Mononuclear cell (primary cell): Measurements from ENCODE around the gene SMYD2. TPM values are rescaled to one million over a fixed set of nuclear protein-coding genes. Genes with fewer than 3 reads are reported as not detected.

ENCODE experiments used
- H3K27me3 ChIP-seq: 2 replicates; pipeline ENCODE4 v1.6.0; 2011; ENCODE audit warnings: low read length, control low read depth; ENCODE audit not compliant: insufficient read depth
- H3K4me1 ChIP-seq: 2 replicates; pipeline ENCODE4 v1.5.1; 2011; ENCODE audit warnings: mild to moderate bottlenecking, low read length, control low read depth; ENCODE audit not compliant: insufficient read depth
- H3K4me3 ChIP-seq: 2 replicates; pipeline ENCODE4 v1.5.1; 2011; ENCODE audit warnings: mild to moderate bottlenecking, low read length, moderate library complexity
- H3K9me3 ChIP-seq: 2 replicates; pipeline ENCODE4 v1.5.1; 2011; ENCODE audit warnings: low read depth, mild to moderate bottlenecking, control low read depth, low read length
- total RNA-seq: library from RNA; depleted of rRNA; stranded (reverse); fragments of >200 nt; gene quantifications from one replicate; pipeline ENCODE4 v1.2.3, GENCODE V29; 2012

SMYD2 gene
- total RNA-seq, 1 donor: 18.9 TPM

- Histone ChIP-seq H3K9me3 (no peaks in the 10 kb centered on the region), H3K27me3 (peaks cover 3% of the 10 kb centered on the region), H3K4me1 (peaks cover 11% of the 10 kb centered on the region), H3K4me3 (no peak overlapping the region)
Measured at GRCh38 chr1:214364786-214365295, 83.9 kb downstream of the SMYD2 start.

GRCh38 chr1:214367841-214368240, 86.9 kb downstream of the SMYD2 start:
- Histone ChIP-seq H3K9me3 (no peaks in the 10 kb centered on the region), H3K4me1 (no peaks in the 10 kb centered on the region), H3K27me3 (peaks cover 3% of the 10 kb centered on the region), H3K4me3 (no peak overlapping the region)

GRCh38 chr1:214369364-214369763, 88.4 kb downstream of the SMYD2 start:
- no peak overlapping the region for H3K4me3 ChIP-seq
- no peaks in the 10 kb centered on the region for H3K9me3 ChIP-seq
- H3K4me1 ChIP-seq: no peaks in the 10 kb centered on the region
- peaks cover 3% of the 10 kb centered on the region for H3K27me3 ChIP-seq

GRCh38 chr1:214370615-214371014, 89.7 kb downstream of the SMYD2 start:
- Histone ChIP-seq H3K4me3 (no peak overlapping the region), H3K4me1 (no peaks in the 10 kb centered on the region), H3K27me3 (no peaks in the 10 kb centered on the region), H3K9me3 (no peaks in the 10 kb centered on the region)

- Histone ChIP-seq H3K9me3 (no peaks in the 10 kb centered on the region), H3K4me1 (no peaks in the 10 kb centered on the region), H3K4me3 (no peak overlapping the region), H3K27me3 (no peaks in the 10 kb centered on the region)
Measured at GRCh38 chr1:214372092-214372491, 91.1 kb downstream of the SMYD2 start.

GRCh38 chr1:214377485-214377884, 96.5 kb downstream of the SMYD2 start:
- no peak overlapping the region for H3K4me3 ChIP-seq
- no peaks in the 10 kb centered on the region for H3K9me3 ChIP-seq
- H3K27me3 ChIP-seq: no peaks in the 10 kb centered on the region
- H3K4me1 ChIP-seq: no peaks in the 10 kb centered on the region

GRCh38 chr1:214377886-214378285, 96.9 kb downstream of the SMYD2 start:
- H3K9me3 ChIP-seq: no peaks in the 10 kb centered on the region
- no peak overlapping the region for H3K4me3 ChIP-seq
- H3K27me3 ChIP-seq: no peaks in the 10 kb centered on the region
- H3K4me1 ChIP-seq: no peaks in the 10 kb centered on the region

GRCh38 chr1:214378492-214378891, 97.5 kb downstream of the SMYD2 start:
- no peak overlapping the region for H3K4me3 ChIP-seq
- no peaks in the 10 kb centered on the region for H3K27me3 ChIP-seq
- H3K9me3 ChIP-seq: no peaks in the 10 kb centered on the region
- H3K4me1 ChIP-seq: no peaks in the 10 kb centered on the region

- no peak overlapping the region for H3K4me3 ChIP-seq
- H3K4me1 ChIP-seq: no peaks in the 10 kb centered on the region
- H3K27me3 ChIP-seq: no peaks in the 10 kb centered on the region
- H3K9me3 ChIP-seq: no peaks in the 10 kb centered on the region
Measured at GRCh38 chr1:214379236-214379970, 98.4 kb downstream of the SMYD2 start.

GRCh38 chr1:214380396-214380795, 99.4 kb downstream of the SMYD2 start:
- Histone ChIP-seq H3K9me3 (no peaks in the 10 kb centered on the region), H3K4me1 (no peaks in the 10 kb centered on the region), H3K4me3 (no peak overlapping the region), H3K27me3 (no peaks in the 10 kb centered on the region)

GRCh38 chr1:214380986-214381695, 100.2 kb downstream of the SMYD2 start:
- Histone ChIP-seq H3K27me3 (no peaks in the 10 kb centered on the region), H3K4me3 (no peak overlapping the region), H3K4me1 (no peaks in the 10 kb centered on the region), H3K9me3 (no peaks in the 10 kb centered on the region)

GRCh38 chr1:214383381-214384372, 102.7 kb downstream of the SMYD2 start:
- Histone ChIP-seq H3K9me3 (no peaks in the 10 kb centered on the region), H3K4me3 (no peak overlapping the region), H3K27me3 (no peaks in the 10 kb centered on the region), H3K4me1 (no peaks in the 10 kb centered on the region)

- no peaks in the 10 kb centered on the region for H3K27me3 ChIP-seq
- H3K4me3 ChIP-seq: no peak overlapping the region
- H3K9me3 ChIP-seq: no peaks in the 10 kb centered on the region
- H3K4me1 ChIP-seq: no peaks in the 10 kb centered on the region
Measured at GRCh38 chr1:214384373-214385079, 103.6 kb downstream of the SMYD2 start.

GRCh38 chr1:214385428-214385827, 104.5 kb downstream of the SMYD2 start:
- H3K4me3 ChIP-seq: no peak overlapping the region
- no peaks in the 10 kb centered on the region for H3K27me3 ChIP-seq
- no peaks in the 10 kb centered on the region for H3K9me3 ChIP-seq
- H3K4me1 ChIP-seq: no peaks in the 10 kb centered on the region
